ENCODE measurements around the gene ASAP2.
A peak's percentile ranks its signal among the peaks of the same experiment; 100 is the strongest.

The ASAP2 gene

DNA sequence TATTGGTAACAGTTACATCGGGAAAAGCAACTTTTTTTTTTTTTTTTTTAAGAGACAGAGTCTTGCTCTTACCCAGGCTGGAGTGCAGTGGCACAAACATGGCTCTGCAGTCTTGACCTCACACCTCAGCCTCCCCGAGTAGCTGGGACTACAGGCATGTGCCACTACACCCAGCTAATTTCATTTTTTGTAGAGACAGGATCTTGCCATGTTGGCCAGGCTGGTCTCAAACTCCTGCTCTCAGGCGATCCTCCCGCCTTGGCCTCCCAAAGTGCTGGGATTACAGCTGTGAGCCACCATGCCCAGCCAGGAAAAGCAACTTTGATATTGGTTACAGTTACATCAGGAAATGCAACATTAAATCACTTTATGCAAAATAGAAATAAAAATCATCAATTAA lies 212.1 kb downstream of the ASAP2 start:
- Histone ChIP-seq H3K27me3 (ENCODE audit: insufficient read depth, low read length, poor library complexity, severe bottlenecking) (no peaks in the 10 kb centered on the region), H3K9me3 (ENCODE audit: insufficient read depth, low read depth, low read length) (no peaks in the 10 kb centered on the region), H3K36me3 (ENCODE audit: insufficient read depth, low read length) (no peaks in the 10 kb centered on the region), H3K9ac (ENCODE audit: low read depth, low read length, poor library complexity, severe bottlenecking) (no peak overlapping the region), H3K79me2 (ENCODE audit: insufficient read depth, low read length) (peaks cover 43% of the 10 kb centered on the region), H3K4me1 (ENCODE audit: insufficient read depth, low read length, poor library complexity, severe bottlenecking) (peaks cover 17% of the 10 kb centered on the region), H3K4me3 (ENCODE audit: low read length, poor library complexity, severe bottlenecking) (no peak overlapping the region), H3F3A (ENCODE audit: low read depth) (no peaks in the 10 kb centered on the region), H3K4me2 (ENCODE audit: low read depth, low read length, poor library complexity, severe bottlenecking) (no peak overlapping the region), H4K20me1 (ENCODE audit: insufficient read depth, low read length, poor library complexity, severe bottlenecking) (peaks cover 10% of the 10 kb centered on the region), H2AFZ (ENCODE audit: low read length) (no peak overlapping the region), H3K9me2 (replicated peaks; ENCODE audit: low read depth, low read length) (no peaks in the 10 kb centered on the region)
- no peak for TF ChIP-seq EZH2phosphoT487 (IDR thresholded peaks at IDR 0.05; ENCODE audit: borderline replicate concordance)
- TF ChIP-seq, protein P1, sequence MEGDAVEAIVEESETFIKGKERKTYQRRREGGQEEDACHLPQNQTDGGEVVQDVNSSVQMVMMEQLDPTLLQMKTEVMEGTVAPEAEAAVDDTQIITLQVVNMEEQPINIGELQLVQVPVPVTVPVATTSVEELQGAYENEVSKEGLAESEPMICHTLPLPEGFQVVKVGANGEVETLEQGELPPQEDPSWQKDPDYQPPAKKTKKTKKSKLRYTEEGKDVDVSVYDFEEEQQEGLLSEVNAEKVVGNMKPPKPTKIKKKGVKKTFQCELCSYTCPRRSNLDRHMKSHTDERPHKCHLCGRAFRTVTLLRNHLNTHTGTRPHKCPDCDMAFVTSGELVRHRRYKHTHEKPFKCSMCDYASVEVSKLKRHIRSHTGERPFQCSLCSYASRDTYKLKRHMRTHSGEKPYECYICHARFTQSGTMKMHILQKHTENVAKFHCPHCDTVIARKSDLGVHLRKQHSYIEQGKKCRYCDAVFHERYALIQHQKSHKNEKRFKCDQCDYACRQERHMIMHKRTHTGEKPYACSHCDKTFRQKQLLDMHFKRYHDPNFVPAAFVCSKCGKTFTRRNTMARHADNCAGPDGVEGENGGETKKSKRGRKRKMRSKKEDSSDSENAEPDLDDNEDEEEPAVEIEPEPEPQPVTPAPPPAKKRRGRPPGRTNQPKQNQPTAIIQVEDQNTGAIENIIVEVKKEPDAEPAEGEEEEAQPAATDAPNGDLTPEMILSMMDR (conservative IDR thresholded peaks at IDR 0.05; ENCODE audit: low read length): no peak

DNA sequence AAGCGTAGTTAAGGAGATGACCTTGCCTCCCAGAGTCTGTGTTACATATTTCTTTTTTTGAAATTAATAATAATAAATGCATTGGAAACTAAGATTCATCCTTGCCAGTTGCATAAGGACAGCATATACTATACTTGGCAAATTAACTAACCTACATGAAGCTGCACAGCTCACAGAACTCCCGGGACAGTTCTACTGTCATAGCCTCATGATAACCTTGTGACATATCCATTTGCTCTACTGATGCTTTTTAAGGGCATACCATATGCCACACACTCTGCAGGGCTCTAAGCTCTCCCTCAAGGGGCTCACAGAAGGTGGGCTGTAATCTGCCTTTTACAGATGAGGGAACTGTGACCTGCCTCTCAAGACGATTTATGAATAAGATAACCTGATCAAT lies 212.9 kb downstream of the ASAP2 start:
- Histone ChIP-seq H2AFZ (ENCODE audit: low read length) (no peak overlapping the region), H3K9me3 (ENCODE audit: insufficient read depth, low read depth, low read length) (no peaks in the 10 kb centered on the region), H3F3A (ENCODE audit: low read depth) (no peaks in the 10 kb centered on the region), H3K79me2 (ENCODE audit: insufficient read depth, low read length) (peaks cover 51% of the 10 kb centered on the region), H3K4me3 (ENCODE audit: low read length, poor library complexity, severe bottlenecking) (no peak overlapping the region), H3K4me2 (ENCODE audit: low read depth, low read length, poor library complexity, severe bottlenecking) (no peak overlapping the region), H3K27me3 (ENCODE audit: insufficient read depth, low read length, poor library complexity, severe bottlenecking) (no peaks in the 10 kb centered on the region), H3K36me3 (ENCODE audit: insufficient read depth, low read length) (no peaks in the 10 kb centered on the region), H3K4me1 (ENCODE audit: insufficient read depth, low read length, poor library complexity, severe bottlenecking) (peaks cover 22% of the 10 kb centered on the region), H4K20me1 (ENCODE audit: insufficient read depth, low read length, poor library complexity, severe bottlenecking) (peaks cover 10% of the 10 kb centered on the region), H3K9me2 (replicated peaks; ENCODE audit: low read depth, low read length) (no peaks in the 10 kb centered on the region), H3K9ac (ENCODE audit: low read depth, low read length, poor library complexity, severe bottlenecking) (no peak overlapping the region)
- TF ChIP-seq, protein P1 (conservative IDR thresholded peaks at IDR 0.05; ENCODE audit: low read length): no peak
- TF ChIP-seq EZH2phosphoT487 (IDR thresholded peaks at IDR 0.05; ENCODE audit: borderline replicate concordance): no peak

DNA sequence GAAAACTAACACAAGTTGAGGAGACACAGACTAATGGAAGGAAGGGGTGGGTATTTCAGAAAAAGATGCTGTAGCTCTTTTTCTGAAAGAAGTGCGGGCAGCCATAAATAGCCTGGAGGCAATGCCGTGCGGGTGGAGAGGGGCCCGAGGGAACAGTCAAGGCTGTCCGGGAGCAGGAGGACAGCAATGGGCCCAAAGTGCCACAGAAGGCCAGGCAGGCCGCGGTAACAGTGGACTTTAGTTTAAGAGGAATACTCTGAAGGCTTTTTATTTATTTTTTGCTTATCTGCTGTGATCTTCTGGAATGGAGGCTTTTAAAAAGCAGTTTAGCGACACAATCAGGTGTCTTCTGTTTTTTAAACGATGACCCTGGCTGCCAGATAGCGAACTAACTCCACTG lies 213.9 kb downstream of the ASAP2 start:
- Histone ChIP-seq H3K36me3 (ENCODE audit: insufficient read depth, low read length) (no peaks in the 10 kb centered on the region), H3K9me3 (ENCODE audit: insufficient read depth, low read depth, low read length) (no peaks in the 10 kb centered on the region), H3K9ac (ENCODE audit: low read depth, low read length, poor library complexity, severe bottlenecking) (no peak overlapping the region), H3K4me2 (ENCODE audit: low read depth, low read length, poor library complexity, severe bottlenecking) (peak overlapping the region; percentile 29), H4K20me1 (ENCODE audit: insufficient read depth, low read length, poor library complexity, severe bottlenecking) (peaks cover 10% of the 10 kb centered on the region), H3F3A (ENCODE audit: low read depth) (no peaks in the 10 kb centered on the region), H3K79me2 (ENCODE audit: insufficient read depth, low read length) (peaks cover 61% of the 10 kb centered on the region), H3K27me3 (ENCODE audit: insufficient read depth, low read length, poor library complexity, severe bottlenecking) (no peaks in the 10 kb centered on the region), H3K4me3 (ENCODE audit: low read length, poor library complexity, severe bottlenecking) (no peak overlapping the region), H2AFZ (ENCODE audit: low read length) (no peak overlapping the region), H3K9me2 (replicated peaks; ENCODE audit: low read depth, low read length) (no peaks in the 10 kb centered on the region), H3K4me1 (ENCODE audit: insufficient read depth, low read length, poor library complexity, severe bottlenecking) (peaks cover 31% of the 10 kb centered on the region)
- no peak for TF ChIP-seq EZH2phosphoT487 (IDR thresholded peaks at IDR 0.05; ENCODE audit: borderline replicate concordance)
- TF ChIP-seq, protein P1 (conservative IDR thresholded peaks at IDR 0.05; ENCODE audit: low read length): no peak
